Measurements from ENCODE around the gene EBNA1BP2. TPM values are rescaled to one million over a fixed set of nuclear protein-coding genes. Genes with fewer than 3 reads are reported as not detected.
"Not testable (repeated sequence)": the region's sequence is repeated elsewhere in the genome, so short reads cannot be mapped to it uniquely, and the experiment has no call there.

The EBNA1BP2 gene
- total RNA-seq, 4 donors from 2014 or later: 15.4 to 42.4 (median 29.6) TPM

GRCh38 chr1:43123031-43123430, 49.1 kb downstream of the EBNA1BP2 start:
- Histone ChIP-seq H3K9me3 (no peaks in the 10 kb centered on the region), H3K4me1 (no peaks in the 10 kb centered on the region), H3K27ac (no peak overlapping the region), H3K36me3 (no peaks in the 10 kb centered on the region), H3K4me3 (no peak overlapping the region), H3K27me3 (no peaks in the 10 kb centered on the region)
- no peak for TF ChIP-seq POLR2A (IDR thresholded peaks at IDR 0.05)
- no peak for TF ChIP-seq CTCF (IDR thresholded peaks at IDR 0.05)
- no peak for DNase-seq
- intact Hi-C loops (cut with DNase I; ENCODE audit: low total_unique reads): no loop called here

GRCh38 chr1:43121256-43121900, 50.7 kb downstream of the EBNA1BP2 start:
- intact Hi-C loops (cut with DNase I; ENCODE audit: low total_unique reads): no loop called here
- Histone ChIP-seq H3K4me3 (no peak overlapping the region), H3K4me1 (no peaks in the 10 kb centered on the region), H3K27me3 (no peaks in the 10 kb centered on the region), H3K36me3 (no peaks in the 10 kb centered on the region), H3K9me3 (no peaks in the 10 kb centered on the region), H3K27ac (no peak overlapping the region)
- DNase-seq: no peak
- TF ChIP-seq CTCF (IDR thresholded peaks at IDR 0.05): no peak
- TF ChIP-seq POLR2A (IDR thresholded peaks at IDR 0.05): no peak

GRCh38 chr1:43119928-43120586, 52.0 kb downstream of the EBNA1BP2 start:
- intact Hi-C loops (cut with DNase I; ENCODE audit: low total_unique reads); H3K36me3 ChIP-seq; H3K27ac ChIP-seq; DNase-seq; H3K27me3 ChIP-seq; H3K4me3 ChIP-seq; H3K4me1 ChIP-seq; H3K9me3 ChIP-seq: not testable (repeated sequence)

Small RNAs within 50 kb of the gene (microRNA-seq; reads per million reads assigned to microRNA genes)
- not detected for gene MIR6733 (ENCODE audit: borderline microRNAs expressed, borderline replicate concordance)

Small RNAs within 50 kb of the gene (small RNA-seq; reads per million reads assigned to genes)
- gene RNA5SP46: not detected

Other genes starting within 250 kb of the EBNA1BP2 start
- 10 to 100 TPM in 3 of 4 donors, 1 to 10 TPM in 1; 4.6 to 76.2 (median 28.2) TPM for gene SLC2A1, start 213.4 kb downstream of the EBNA1BP2 start, total RNA-seq
- 1 to 10 TPM in 3 of 4 donors, under 1 TPM in 1; 0.40 to 5.6 (median 1.8) TPM for gene CFAP57, start within 50 bp of the EBNA1BP2 start, total RNA-seq
- gene TMEM125, start 97.7 kb upstream of the EBNA1BP2 start, total RNA-seq: 1 to 10 TPM in 1 of 4 donors, under 1 TPM in 1, not detected in 2; 0.55 to 3.6 TPM
- under 1 TPM in 1 of 4 donors, not detected in 3; 0.62 TPM for gene C1orf210, start 113.3 kb upstream of the EBNA1BP2 start, total RNA-seq
- gene TIE1, start 128.7 kb upstream of the EBNA1BP2 start, total RNA-seq: 10 to 100 TPM; 47.4 to 80.7 (median 67.9) TPM
- gene MPL, start 165.5 kb upstream of the EBNA1BP2 start, total RNA-seq: 1 to 10 TPM in 1 of 4 donors, not detected in 3; 1.3 TPM
- gene CDC20, start 186.7 kb upstream of the EBNA1BP2 start, total RNA-seq: 10 to 100 TPM in 1 of 4 donors, 1 to 10 TPM in 1, not detected in 2; 1.3 to 20.3 TPM
- gene ELOVL1, start 195.7 kb upstream of the EBNA1BP2 start, total RNA-seq: 10 to 100 TPM in 3 of 4 donors, 1 to 10 TPM in 1; 7.9 to 62.8 (median 34.9) TPM
- gene MED8, start 217.5 kb upstream of the EBNA1BP2 start, total RNA-seq: 10 to 100 TPM; 19.4 to 33.9 (median 28.5) TPM
- 100 to 1,000 TPM in 1 of 4 donors, 10 to 100 TPM in 3; 15.6 to 128 (median 31.0) TPM for gene SZT2, start 217.6 kb upstream of the EBNA1BP2 start, total RNA-seq

Measured in uterus (tissue), 4 donors.